Dermis microvascular lymphatic vessel endothelial cell (primary cell): Measurements from ENCODE around the gene COX20. TPM values are rescaled to one million over a fixed set of nuclear protein-coding genes. Genes with fewer than 3 reads are reported as not detected.

Experiments used
- DNase-seq, 2 donors: peaks; one replicate each; pipeline versions ENCODE4 v3.0.0 to v3.0.0-alpha.2; 2010; ENCODE audit warnings: low read depth in 2 of 2
- total RNA-seq: library from RNA; depleted of rRNA; stranded (reverse); fragments of >200 nt; gene quantifications from 2 replicates; pipeline ENCODE4 v1.2.1, GENCODE V29; 2014

Gene COX20
- total RNA-seq, 1 donor from 2014 or later = 10.0 TPM

DNA sequence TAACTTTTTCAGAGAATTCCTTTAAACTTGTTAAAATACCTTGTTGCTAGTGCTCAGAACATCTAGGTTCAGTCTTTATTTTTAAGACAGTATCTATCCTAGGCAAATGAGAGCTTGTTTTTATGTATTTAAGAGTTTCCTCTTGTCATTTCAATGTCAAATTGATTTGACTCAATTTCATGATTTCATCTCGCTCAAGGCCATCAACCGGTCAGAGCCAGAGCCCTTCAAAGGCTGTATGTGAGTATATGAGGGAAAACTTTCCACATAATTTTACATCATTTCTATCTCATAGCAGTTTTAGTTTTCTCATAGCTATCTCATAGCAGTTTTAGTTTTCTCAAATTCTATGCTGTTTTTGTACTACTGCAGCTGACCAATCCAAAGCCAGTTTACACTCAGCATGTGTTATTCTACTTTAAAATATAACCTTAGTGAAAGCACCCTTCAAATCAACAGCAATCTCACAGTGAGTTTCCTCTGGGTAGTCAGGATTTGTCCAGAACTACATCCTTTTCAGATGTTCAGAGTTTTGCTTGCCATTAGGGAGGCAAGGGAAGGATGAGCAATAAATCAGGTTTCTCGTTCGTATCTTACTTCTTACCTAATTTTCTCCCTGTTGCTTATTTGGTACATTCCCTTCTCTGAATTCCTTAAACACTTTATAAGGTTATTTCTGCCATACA is 16.2 kb downstream of the COX20 start:
- no peak for DNase-seq

DNA sequence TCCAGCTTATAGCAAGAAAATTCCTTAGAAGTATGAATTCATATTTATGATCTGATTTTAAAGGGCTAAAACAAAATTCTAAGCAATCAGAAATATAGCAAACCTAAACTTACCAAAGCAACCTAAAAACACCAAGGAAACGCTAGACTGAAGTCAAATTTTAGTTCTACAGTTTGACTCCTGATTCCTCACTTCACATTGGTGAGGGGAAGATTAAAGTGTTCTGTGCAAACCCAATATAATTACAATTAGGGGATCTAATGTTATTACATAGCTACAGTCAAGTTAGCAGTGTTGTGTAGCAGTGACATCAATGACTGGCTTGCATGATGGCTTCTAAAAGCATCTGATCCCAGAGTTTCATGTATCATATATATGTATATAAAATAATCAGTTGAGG is 17.2 kb downstream of the COX20 start:
- no peak for DNase-seq

DNA sequence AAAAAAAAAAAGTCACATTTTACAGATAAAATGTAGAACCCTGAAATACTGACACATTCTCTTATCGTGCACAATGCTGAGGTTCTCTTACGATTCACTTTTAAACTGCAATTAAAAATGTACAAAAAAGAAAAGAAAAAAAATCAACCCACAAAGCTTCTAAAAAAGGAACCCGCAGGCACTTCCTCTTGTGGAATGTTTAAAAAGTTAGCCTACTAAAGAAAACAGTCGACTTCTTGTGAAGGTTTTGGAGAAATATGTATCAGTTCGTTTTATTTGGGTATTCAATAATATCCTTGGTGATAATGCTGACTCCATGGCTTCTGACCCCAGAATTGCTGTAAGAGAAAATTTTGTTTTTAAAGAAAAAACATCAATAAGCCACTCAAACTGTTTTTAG is 18.7 kb downstream of the COX20 start:
- no peak for DNase-seq

DNA sequence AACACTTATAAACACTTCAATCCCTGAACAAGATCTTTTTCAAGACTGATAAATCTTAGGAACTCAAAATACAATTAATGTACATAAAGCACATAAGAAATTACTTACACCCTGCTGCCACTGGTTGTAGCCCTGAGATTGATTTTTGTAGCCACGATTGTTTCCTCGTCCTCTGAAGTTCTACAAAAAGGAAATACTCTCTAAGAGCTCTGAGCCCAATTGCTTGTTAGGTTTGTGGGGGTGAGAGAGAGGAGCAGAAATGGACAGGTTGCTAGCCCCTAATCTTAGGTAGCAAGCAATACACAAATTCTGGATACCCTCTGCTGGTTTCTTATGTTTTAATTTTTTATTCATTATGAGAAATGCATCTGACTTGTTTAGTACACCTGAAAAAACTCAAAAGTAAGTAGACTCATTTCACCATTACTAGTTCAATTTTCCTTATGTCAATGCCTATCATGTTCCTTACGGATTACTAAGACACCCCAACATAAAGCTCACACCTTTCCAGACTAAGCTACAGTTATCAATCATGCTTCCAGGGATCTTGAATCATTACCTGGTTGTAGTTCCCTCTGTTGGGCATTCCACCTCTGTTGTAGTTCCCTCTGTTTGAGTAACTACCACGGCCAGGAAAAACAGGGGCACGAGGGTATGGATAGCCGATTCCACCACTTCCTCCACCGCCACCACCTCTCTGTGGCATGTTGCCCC is 19.6 kb downstream of the COX20 start:
- no peak for DNase-seq

DNA sequence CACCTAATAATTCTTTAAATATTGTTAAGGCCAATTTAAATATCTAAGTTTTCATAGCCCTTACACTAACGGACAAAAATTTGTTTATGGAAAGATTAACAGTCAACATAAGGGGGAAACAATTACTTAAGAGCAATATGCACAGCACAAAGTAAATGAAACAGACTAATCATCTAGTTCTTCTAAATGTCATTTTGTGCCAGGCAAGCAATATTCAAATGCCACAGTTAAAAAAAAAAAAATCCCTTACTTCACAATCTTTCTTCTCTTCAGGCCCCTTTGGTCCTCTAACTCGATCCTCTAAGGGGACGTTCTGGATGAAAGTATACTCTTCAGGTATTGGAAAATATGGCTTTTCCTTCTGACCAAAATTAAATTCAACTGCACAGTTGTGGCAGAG is 22.3 kb downstream of the COX20 start:
- no peak for DNase-seq

DNA sequence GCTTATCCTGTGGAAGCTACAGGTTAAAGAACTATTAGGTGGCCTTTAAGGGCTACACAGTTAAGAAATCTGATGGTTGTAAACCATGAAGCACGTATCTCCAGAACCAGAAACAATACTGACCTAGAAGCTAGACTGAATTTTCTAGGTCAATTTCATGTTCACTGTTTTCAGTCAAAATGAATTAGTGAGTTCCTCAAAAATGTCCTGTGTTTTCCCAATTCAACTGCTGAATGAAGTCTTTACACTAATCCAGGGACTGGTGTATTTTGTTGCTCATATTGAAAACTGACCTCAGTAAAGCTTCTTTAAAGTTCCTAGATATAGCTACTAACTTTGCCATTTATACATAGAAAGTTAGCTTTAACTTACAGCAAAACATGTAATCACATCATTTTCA is 22.9 kb downstream of the COX20 start:
- no peak for DNase-seq

DNA sequence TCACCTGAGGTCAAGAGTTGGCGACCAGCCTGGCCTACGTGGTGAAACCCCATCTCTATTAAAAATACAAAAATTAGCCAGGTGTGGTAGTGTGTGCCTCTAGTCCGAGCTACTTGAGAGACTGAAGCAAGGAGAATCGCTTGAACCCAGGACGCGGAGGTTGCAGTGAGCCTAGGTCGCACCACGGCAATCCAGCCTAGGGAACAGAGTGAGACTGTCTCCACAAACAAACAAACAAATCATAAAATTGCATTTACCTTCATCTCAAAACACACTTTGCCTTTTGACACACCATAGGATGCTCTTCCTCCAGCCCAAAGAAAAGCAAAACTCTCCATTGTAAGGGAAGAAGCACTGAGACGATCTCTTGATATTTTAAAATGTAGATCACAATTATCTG is 24.6 kb downstream of the COX20 start:
- DNase-seq = no peak

DNA sequence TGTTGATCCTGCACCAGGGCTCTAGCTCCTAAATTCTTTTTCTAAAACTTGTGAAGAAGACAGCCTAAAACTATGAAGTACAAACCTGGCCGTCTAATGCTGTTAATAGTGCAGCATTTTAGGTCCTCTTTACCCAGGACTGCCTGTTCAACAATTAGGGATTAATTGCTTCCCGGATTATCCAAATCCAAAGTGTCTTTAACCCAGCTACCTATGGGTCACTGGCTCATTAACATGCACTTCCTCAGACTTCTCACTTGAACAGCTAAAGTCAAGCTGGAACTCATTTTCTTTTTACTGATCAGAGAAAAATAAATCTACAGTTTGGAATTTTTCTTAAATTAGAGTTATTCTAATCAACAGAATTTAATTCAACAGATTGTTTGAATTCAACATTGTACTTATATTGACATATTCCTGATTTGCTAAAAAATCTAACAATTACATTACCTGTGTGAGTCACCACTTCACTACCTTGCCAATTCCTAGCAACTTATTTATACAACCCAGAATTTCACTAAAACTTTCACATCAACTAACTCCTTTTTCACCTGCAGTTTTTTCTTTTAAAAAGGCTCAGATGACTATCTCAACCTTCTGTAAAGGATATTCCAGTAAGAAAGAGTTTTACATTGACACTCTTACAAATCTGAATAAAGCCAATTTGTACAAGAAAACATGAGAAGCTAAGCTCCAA is 25.6 kb downstream of the COX20 start:
- DNase-seq = no peak

DNA sequence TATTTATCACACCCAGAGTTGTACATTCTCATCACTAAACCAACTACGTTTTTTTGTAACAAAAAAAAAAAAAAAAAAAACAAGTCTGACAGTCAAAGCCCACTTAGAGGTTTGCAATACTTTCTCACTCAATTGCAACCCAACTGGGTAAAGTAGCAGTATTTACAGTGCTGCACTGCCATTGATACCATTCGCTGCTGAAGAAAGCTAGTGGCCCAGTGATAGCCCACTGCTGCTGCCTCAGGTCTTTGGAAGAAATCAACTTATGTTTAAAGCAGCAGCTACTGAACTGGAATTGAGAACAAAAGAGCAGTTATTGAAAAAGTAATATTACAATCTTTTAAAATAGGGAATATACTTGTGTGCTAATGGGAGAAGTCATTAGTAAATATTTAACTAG is 26.2 kb downstream of the COX20 start:
- DNase-seq = peak in 1 of 2 donors; percentile 25

DNA sequence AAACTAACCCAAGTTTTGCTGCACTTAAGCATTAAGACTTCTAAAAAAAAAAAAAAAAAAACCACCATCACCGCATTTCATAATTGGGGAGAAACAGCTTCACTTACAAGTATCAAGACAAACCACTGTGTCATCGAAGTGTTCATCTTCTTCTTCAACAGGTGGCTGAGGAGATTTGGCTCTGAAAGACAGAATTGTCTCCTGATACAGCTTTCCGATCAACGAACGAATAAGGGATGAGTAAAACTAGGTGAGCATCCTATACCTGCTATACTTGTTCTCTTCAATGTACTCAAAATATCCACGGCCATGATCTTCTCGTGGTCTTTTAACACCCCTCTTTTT is 26.9 kb downstream of the COX20 start:
- DNase-seq = peak in 1 of 2 donors; percentile 14

DNA sequence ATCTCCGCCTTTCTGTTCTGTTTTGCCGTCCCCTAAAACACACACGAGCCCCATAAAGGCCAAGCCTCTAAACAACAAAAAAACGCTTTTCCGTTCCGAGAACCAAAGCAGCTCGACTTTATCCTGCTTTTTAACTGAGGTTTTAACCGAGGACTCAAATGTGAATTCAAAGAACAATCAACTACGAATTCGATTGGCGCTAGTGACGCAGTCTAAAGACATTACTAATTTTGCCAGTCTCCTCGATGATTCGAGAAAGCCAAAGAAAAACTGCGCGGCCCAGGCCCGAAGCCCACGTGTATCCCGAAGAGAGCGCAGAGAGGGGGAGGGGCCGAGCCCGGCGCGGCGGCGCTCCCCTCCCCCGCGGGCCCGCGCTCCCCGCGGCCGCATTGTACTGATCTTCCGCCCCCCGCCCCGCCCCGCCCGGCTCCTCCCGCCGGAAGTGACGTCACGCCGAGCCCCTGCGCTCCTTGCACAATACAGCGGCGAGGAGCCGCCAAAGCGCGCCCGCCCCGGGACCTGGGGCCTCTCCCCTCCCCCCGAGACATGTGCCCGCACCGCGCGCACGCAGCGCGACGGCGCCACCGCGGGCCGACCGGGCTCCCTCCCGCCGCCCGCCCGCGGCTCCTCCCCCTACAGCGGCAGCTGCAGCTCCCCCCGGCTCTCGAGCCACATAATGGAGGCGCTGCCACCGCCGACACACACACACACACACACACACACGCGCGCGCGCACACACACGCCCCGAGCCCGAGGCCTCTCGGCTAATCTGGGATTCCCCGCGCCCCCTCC is 27.4 kb downstream of the COX20 start:
- peak; percentile 76 to 95 for DNase-seq

DNA sequence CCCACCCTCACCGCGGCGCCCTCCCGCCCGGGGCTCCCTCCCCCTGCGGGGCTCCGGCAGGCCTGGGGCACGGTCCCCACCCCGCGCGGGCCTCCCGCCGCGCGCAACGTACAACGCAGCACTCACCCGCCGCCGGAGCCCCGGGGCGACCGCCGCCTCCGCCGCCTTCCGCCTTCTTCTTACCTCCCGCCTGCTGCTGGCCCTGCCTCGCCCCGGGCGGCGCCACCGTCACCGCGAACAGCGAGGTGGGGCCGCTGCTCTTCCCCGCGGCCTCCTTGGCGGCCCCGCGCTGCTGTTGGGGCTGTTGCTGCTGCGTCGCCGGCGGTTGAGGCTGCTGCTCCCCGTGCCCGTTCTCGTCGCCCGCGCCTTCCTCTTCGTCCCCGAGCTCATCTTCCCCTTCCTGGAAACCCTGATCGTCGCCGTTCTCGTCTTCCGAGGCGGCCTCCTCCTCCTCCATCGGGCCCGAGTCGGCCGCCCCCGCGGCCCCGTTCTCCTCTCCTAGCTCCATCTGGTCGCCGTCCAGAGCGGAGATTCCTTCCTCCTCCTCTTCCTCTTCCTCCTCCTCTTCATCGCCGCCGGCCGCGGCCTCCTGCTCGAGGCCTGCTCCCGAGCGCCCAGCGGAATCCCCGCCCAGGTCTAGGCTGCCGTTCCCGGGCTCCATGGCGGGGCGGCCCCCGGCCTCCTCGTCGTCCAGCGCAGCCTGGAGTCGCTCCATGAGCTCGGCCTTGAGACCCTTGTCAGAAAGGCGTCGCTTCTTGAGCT is 28.2 kb downstream of the COX20 start:
- DNase-seq = no peak

DNA sequence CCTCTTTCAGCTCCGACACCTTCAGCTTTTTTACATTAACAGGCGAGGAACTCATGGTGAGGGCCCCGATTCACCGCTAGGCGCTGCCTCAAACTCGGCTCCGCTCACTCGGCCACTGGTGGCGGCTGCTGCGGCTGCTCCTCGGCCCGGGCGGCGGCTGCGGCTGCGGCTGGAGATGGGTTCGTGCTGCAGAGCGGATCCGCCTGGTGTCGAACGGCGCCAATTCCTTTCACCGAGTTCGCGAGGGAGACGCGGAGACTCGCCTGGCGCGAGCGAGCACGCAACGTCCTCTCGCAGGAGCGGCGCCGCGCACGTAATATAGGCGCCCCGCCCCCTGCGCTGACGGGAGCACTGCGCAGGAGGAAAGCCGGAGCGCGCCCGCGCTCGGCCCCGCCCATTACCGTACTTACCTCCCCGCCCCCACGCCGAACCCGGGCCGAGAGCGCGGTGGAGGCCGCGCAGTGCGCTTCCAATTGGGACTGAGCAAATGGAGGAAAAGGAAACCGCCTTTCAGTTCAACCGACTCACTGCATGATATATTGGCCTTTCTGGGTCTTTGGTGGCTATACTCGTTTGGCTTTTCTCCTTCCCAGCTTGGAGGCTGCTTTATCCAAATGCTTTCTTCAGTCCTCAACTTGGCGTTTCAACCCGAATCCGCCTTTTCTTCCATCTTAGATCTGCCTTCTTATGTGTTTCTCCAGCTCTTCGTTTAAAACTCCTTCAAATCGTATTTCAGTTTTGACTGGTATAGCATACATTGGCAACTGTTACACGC is 29.0 kb downstream of the COX20 start, which contains the start of gene HNRNPU:
TSS of gene HNRNPU (minus strand) at position 291 of the 775 bp plus-strand sequence. CDS start at position 55, 236 bp downstream.
- peak; percentile 91 to 97 for DNase-seq

DNA sequence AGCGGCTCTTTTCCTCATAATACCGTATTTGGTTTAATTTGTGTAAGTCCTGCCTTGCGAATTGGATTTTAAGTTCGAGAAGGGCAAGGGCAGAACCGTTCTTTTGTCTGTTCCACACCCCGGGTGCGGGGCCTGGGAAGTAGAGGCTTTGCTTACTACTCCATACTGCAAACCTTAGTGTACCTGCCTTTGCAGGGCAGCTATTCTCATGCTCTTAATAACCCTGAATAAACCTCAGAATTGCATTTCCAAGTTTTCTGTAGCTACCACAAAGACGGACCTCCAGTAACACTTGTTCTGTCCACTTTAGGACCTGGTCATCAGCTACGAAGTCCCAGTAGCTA is 29.5 kb downstream of the COX20 start:
- DNase-seq = no peak

DNA sequence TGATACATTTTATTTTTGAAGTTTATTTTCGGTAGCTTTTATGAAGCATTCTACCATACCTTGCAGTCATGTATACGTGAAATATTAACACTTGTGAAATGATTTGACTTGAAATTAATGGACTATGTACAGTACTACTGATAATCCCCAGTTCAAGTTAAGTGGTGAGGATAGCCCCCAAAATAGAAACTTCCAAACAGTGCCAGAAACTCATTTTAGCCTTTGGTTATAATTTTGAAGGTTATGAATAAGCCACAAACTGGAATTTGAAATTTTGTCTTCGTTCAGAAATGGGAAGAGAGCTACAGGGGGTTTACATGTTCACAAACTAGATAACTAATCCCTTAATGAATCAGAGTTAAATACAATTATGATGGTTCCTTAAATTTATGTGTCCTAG is 30.4 kb downstream of the COX20 start:
- no peak for DNase-seq

DNA sequence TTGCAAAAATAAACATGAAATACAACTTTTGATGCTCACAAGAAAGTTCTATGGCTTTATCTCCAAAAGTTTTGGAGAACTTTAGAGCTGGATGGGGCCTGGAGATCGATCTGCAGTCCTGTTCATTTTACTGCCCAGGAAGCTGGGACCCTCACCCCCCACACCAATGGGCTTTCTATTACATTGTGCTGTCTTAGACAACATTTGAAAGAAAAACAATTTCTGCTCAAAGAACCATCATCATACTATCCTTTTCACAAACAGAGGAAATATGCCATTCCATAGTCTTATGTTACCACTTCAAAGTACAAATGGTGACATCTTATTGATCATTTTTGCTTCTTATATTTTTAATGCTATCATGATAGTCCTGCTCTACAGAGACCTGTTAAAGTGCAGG is 30.9 kb downstream of the COX20 start:
- no peak for DNase-seq

DNA sequence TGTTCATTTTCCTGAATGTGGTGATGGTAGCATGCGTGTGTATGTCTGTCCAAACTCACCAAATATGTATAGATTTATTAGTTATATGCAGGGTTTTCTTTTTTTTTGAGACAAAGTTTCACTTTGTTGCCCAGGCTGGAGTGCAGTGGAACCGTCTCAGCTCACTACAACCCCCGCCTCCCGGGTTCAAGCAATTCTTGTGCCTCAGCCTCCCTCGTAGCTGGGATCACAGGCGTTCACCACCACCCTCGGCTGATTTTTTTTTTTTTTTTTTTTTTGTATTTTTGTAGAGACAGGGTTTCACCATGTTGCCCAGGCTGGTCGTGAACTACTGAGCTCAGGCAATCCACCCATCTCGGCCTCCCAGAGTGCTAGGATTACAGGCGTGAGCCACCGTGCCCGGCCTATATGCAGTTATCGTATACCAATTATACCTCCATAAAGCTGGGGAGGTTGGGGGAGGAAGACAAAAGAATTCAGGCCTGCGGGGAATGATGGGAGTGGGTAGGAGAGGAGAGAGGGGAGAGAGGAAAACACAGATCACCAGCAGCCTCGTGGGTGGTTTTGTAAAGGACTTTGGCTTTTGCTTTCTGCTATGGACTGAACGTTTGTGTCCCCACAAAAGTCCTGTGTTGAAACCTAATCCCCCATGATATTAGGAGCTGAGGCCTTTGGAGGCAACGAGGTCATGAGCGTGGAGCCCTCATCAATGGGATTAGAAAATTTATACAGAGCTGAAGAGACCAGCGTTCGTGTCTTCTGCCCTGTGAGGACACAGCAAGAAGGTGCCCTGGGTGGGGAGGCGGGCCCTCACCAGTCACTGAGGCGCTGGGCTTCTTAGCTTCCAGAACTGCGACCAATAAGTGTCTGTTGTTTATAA is 33.3 kb downstream of the COX20 start:
- DNase-seq = no peak

DNA sequence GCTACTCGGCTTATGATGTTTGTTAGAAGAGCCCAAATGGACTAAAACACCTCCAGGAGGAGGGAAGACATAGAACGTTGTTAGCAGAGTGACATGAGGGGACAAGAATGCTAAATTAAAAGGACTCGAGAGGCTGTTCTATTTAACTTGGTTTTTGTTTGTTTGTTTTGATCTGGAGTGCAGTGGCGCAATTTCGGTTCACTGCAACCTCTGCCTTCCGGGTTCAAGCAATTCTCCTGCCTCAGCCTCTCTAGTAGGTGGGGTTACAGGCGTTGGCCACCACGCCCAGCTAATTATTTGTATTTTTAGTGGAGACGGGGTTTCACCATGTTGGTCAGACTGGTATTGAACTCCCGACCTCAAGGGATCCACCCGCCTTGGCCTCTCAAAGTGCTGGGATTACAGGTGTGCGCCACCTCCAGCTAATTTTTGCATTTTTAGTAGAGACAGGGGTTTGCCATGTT is 33.9 kb downstream of the COX20 start:
- DNase-seq = no peak

DNA sequence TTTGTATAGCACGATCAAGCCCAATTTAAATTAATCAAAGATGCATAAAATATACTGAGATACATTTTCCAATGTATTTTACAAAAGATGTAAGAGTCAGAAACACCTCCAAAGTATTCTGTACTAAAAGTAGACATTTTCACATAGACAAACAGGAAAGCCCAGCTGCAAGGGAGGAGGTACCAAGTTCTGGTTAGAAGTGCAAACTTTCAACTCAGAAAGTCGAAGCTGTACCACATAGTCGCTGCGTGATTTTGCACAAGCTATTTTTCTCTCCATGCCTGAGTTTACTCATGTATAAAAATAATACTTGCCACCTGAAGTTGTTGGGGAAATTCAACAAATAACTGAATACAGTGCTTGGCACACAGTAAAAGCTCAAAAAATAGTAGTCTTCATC is 34.5 kb downstream of the COX20 start:
- no peak for DNase-seq
